Stimulated activated CD8-positive, alpha-beta memory T cell treated with anti-CD3 and anti-CD28 coated beads, Interleukin-2, amount 100 ng/mL, for 48 hours (primary cell): ENCODE measurements around the gene CASP10.

Experiments used
- DNase-seq, 2 donors: peaks; one replicate each; pipeline ENCODE4 v3.0.0-alpha.2; 2020; ENCODE audit warnings: low read depth in 2 of 2

Gene CASP10

DNA sequence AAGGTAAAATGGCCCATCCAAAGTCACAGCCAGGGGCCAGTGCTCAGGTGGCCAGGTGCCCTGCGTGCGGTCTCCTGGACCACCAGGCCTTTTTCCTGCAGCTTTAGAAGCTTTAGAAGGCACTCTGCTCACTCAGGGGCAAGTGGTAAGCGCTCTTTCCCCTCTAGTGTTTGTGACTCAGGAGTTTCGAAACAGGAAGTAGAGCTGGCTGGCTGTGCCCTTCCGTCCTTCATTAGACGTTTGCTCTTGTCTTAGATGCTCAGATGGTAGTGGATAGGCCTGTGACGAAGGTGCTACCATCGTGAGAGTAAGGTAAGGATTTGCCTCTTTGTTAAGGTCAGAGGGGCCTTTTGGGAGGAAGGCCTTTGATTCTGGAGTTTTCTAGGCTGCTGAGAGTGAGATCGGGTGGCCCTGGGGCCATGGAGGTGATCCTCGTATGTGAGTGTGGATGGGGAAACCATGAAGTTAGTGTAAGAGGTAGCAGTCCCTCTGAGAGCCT is 77.4 kb downstream of the CASP10 start, which contains the start of gene CASP8:
Gene CASP8 (plus strand): TSS at position 235 of the 499 bp plus-strand sequence. CDS start 5,951 bp downstream, outside the sequence.
- DNase-seq, result peak in 1 of 2 donors; percentile 34

DNA sequence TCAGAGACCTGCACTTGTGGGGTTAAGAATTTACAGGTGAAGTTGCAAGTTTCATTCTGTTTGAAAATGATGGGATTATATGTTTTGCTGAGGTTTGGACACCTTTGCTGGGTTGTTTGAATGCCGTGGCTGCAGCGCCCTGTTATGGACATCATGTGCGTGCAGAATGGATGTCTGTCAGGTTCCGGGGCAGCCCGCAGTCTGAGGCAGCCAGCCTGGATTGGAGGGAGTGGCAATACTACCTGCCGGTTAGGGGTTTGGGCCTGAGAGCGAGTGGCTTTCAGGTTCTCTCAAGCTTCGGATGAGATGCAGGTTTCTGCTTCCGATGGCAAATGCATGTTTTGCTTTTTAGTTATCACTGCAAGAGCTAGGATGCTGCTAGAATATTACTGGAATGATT is 78.5 kb downstream of the CASP10 start:
- DNase-seq, result peak; percentile 29 to 35

DNA sequence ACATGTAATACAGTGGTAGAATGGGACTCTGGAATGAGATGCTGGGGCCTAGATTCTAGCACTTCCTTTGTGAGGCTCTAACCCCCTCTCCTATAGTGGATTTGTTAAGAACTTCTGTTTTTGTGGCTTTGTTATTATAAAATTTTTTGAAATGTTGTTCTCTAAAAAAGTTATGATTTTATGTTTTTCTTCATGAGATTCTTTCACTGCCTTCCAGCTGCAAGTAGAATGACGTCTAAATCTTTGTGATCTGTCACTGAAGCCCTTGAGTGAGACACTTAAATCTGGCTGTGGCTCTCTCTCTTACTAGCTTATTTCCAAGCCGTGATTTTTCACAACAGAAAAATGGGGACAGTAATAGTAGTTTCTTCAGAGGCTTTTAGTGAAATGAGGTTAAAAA is 79.0 kb downstream of the CASP10 start:
- no peak for DNase-seq

DNA sequence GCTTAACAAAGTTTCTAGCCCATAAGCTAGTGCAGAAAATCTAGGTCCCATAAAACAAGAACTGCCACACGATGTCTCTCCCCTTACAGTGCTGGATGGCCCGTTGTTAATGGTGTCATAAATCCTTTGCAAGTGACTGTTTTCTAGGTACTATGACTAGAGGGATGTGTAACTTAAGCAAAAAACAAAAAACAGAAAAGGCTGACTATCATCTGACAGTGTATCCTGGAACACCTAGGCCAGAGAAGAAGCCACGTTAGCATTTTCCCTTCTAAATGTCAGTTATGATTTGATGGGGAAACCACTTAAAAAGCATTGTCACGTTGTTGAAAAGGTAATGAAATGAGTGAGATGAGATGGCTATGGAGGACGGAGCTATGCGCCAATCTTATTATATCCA is 79.8 kb downstream of the CASP10 start:
- DNase-seq, result no peak

DNA sequence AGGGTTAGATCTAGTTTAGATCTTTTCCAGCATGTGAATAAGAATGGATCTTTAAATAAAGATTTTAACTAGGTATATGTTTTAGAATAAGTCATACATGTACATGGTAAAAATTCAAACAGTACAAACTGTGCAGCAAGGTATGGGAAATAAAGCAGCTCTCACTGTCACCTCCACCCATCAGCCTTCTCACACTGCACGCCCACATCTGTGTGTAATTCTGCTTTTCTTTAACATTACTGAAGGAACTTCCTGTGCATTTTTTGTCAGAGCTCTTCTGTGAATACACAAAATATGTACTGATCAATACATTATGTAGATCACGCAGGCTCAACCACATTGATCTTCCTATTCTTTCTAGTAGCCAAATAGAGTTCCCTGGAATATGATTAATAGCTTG is 80.8 kb downstream of the CASP10 start:
- DNase-seq, result no peak

DNA sequence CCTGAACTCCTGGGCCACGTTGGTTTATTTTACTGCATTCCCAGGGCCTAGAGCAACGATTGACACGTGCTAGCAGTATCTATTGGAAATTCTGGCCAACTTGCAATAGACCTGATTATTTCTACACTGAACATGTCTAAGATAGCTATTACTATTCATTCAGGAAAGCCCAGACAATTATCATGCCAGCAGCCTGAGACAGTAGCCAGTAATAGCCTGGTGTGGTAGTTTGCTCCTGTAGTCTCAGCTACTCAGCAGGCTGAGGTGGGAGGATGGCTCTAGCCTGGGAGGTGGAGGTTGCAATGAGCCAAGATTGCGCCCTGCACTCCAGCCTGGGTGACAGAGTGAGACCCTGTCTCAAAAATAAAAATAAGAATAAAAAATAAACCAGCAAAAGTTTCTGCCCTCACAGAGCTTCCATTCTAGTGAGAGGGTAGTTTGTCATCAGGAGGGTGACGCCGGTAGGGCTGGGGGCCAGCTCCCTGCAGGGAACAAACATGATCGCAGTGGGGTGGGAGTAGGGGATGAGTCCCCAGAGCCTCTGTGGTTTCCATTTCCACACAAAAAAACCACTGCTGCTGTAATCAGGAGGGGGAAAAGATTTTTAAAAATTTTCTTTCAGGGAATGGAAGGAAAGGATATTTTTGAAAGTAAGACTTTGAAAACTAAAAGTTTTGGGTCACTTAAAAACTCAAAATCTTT is 81.7 kb downstream of the CASP10 start:
- no peak for DNase-seq

DNA sequence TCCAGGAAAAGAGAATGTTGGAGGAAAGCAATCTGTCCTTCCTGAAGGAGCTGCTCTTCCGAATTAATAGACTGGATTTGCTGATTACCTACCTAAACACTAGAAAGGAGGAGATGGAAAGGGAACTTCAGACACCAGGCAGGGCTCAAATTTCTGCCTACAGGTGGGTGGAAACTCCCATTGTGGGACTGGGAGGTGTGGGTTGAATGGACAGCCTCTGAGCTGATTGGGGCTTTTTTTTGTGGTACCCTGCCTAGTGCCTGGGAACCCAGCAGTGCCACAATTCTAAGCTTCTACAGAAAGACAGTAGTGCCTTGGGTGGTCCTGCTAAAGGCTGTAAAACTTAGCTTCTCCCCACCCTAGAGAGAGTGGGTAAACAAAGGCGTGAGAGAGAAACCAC is 83.7 kb downstream of the CASP10 start:
- no peak for DNase-seq

DNA sequence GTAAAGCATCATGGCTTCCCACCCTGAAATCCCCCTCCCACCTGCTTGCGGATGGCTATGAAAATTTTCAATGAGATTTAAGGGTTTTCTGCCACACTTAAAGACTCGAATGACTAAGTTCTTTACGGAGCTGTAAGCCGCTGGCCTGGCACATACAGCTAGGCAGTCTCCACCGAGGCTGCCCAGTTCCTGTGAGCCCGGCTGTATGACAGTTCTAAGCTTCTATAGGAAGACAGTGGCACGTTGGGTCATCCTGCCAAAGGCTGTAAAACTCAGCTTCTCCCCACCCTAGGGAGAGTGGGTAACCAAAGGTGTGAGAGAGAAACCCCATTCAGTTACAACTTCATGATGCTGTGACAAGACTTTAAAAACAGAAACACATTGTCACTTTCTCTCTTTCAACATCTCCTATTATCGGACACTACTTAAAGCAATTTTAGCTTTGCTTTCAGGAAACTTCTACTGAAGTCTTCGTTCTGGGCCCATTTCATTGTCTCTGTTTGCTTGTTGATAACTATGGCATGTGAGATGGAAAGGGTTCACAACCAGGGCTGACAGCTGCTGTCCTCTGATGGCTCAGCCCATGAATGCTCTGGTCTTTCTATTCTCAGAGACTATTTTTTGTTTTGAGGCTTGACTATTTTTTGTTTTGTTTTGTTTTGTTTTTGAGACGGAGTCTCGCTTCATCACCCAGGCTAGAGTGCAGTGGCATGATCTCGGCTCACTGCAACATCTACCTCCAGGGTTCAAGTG is 84.5 kb downstream of the CASP10 start:
- DNase-seq, result no peak

DNA sequence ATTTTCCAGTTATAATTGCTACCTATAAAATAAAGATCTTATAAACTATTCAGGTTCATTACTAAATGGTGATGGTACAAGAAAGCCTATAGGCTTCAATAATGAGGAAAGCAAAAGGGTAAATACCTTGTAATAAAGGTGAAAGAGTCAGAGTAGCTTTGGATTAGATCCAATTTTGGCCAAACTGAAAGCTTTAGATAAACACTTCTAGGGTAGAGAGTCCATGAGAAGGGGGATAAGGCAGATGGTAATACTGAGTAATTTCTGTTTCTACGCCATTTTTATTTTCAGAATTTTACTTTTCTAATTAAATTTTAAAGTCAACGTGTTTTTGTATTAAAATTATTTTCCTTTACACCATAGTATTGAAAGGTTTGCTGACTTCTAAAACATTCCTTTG is 86.8 kb downstream of the CASP10 start:
- no peak for DNase-seq

DNA sequence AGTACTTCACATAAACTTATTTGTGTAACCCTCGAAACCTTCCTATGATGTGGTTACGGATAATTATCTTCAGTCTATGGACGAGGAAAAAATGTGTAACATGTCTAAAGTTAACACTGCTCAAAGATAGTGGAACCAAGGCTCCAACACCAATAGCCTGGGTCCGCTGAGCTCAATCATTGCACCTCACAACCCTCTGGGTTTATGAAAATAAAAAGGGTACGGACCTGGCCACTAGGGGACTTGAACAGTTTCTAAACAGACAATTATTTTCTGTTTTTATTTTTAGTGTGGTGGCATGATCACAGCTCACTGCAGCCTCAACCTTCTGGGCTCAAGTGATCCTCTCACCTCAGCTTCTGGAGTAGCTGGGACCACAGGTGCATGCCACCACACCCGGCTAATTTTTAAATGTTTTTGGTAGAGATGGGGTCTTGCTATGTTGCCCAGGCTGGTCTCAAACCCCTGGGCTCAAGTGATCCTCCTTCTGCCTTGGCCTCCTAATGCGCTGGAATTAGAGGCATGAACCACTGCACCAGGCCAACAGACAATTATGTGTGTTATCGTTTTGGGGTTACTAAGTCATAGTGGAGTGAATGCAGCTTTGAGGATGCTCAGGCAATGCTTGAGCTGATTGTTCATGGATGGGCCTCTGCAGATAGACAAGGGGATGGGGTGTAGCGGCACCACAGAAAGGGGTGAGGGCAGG is 87.5 kb downstream of the CASP10 start:
- no peak for DNase-seq

DNA sequence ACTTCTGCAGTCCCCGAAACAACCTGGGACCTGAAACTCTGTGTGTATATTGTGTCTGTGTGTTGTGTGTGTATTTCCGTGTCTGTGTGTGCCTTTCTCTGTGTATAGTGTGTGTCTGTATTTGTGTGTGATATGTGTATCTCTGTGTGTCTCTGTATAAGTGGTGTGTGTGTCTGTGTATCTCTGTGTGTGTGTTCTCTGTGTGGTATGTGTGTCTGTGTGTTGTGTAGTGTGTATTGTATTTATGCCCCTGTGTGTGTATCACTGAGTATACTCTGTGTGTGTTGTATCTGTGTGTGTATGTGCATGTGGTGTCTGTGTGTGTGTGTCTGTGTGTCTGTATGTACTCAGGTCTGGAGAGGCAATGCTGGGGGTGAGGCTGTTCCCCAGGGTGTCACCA is 89.0 kb downstream of the CASP10 start:
- no peak for DNase-seq

DNA sequence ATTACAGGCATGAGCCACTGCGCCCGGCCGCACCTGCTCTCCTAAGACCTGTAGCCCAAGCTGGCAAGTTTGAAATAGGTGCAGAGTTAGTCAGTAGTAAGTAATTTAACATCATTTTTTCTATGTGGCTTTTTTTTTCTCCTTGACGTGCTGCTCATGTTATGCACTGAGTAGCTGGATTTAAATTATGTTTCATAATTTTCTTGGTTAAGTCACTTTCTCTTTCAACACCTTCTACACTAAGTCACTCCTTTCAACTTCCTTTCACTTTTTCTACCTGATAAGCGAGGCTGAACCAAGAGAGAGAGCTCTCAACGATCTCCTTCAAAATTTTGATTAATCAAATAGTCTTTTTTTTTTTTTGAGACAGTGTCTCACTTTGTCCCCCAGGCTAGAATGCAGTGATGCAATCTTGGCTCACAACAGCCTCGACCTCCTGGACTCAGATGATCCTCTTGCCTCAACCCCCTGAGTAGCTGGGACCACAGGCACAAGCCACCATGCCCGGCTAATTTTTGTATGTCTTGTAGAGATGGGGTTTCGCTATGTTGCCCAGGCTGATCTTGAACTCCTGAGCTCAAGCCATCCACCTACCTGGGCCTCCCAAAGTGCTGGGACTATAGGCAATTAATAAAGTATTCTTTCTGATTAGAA is 90.5 kb downstream of the CASP10 start:
- no peak for DNase-seq

DNA sequence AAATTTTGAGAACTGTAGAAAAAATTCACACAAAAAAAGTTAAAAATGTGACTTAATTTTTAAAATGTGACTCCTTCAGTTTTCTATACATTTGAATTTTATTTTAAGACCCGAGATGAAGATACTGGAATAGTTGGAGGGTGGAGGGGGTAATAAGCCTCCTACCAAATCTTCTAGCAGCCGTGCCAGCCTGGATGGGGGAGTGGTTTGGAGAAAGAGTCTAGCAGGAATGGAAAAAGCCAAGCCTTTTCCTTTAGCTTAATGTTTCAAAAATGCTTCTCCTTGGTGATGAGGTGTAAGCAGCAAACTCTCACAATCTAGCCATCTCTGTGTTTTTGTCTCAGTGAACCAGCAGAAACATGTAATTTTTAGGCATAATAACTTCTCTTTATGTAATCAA is 92.1 kb downstream of the CASP10 start:
- DNase-seq, result no peak

DNA sequence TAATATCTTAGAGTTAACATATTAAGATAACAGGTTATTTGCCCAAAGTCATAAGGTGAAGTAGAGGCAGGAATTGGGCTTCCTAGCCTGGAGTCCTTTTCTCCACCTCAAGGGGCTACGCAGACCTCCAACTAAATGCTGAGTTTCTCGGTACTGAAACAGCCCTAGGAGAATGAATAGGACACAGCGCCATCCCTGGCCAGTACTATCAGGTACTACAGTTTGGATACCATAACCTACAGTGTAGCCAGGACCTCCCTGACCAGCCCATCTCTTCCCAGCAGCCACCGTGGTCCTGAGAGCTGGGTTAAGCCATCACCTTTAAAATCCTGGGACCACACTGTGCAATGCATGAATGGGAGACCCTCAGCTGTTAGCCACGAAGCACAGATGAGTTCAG is 93.0 kb downstream of the CASP10 start:
- no peak for DNase-seq

DNA sequence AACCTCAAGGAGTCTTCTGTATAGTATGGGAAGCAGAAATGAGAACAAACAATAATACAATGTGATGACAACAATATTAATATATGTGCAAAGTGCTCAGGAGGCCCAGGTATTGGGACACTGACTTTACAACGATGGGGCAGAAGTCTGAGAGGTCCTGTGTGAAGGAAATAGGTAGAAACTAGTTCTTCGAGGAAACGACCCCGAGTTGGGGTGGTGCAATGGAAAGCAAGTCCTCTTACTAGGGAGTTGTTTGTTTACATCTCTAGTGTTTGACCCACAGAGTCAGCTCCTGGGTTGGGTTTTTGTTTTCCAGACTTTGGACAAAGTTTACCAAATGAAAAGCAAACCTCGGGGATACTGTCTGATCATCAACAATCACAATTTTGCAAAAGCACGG is 93.6 kb downstream of the CASP10 start:
- DNase-seq, result no peak
